HL-60/S4 treated with phorbol 12-myristate 13-acetate at 8.2 ng/mL for 4 days and 3 days (cell line): Measurements from ENCODE around the gene ZNF514.
"Not testable (repeated sequence)": the region's sequence is repeated elsewhere in the genome, so short reads cannot be mapped to it uniquely, and the experiment has no call there.

Source experiments
- in situ Hi-C: fragments of 300-500 bp; cut with MboI; formaldehyde crosslinking; loops from 2 replicates; pipeline ENCODE4 v1.15.0; 2022; ENCODE audit warnings: low sequenced_read_pairs

ZNF514 gene

DNA sequence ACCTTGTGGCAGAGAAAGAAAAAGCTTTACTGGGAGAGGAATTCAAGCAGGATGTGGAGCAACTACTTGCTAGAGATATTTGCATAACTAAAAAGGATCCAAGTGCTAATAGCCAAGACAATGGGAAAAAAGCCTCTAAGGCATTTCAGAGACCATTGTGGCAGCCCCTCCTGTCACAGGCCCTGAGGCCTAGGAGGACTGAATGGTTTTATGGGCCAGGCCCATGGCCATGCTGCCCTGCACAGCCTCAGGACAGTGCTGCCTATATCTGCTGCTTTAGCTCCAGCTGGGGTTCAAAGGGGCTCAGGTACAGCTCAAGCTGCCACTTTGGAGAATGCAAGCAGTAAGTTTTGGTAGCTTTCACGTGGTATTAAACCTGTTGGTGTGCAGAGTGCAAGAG is 20.9 kb downstream of the ZNF514 start:
- in situ Hi-C loops = no loop called here

DNA sequence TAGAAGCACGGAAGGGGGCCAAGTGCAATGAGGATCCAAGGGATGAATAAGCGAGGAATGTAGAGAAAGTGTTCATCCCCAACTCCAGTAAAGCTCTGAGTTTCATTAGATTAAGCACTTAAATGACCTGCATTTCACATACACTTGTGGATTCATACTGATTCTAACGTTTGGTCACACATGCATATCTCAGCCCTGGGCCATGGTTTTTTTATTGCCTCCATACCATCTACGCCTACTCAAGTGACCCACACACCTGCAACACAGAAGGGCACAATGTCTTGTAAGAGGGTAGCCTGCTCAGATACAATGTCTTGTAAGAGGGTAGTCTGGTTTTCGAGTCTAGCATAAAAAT is 37.5 kb downstream of the ZNF514 start:
- in situ Hi-C loops = no loop called here

DNA sequence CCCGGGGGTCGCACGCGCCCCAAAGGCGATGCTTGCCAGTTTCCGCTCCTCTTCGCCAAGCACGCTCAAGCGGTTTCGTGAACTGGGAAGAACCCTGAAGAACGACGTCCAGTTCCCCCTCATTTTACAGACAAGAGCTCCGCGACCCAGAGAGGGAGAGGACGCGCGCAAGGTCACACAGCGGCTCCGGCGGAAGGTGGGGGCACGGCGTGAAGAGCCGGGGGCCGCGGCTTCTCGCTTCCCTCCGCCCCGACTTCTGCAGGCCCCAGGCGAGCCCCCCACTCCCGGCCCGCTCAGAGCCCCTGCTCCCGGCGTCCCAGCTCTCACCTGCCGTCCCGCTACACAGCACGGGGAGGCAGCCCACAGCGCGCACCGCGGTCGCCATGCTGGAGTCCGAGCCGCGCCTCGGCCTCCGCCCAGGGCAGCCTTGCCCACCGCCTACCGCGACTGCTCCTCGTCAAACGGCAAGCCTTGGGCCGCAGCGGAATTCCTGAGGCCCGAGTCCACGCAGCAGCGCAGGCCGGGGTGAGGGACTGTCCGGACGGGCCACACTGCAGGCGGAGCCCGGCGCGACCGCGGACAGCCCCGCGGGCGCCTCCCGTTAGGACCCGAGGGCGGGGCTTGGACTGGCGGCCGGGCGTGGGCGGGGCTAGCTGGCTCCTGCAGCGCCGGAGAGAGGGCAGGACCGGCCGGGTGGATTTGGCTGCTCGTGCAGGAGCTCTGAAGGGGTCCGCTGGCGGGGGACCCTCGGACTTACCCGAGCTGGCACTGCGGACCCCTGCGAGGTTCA is 38.0 kb downstream of the ZNF514 start, which contains the start of gene MRPS5:
TSS of gene MRPS5 (minus strand) at position 402 of the 790 bp plus-strand sequence. CDS start at position 385, 17 bp downstream.
- in situ Hi-C loops = no loop called here

DNA sequence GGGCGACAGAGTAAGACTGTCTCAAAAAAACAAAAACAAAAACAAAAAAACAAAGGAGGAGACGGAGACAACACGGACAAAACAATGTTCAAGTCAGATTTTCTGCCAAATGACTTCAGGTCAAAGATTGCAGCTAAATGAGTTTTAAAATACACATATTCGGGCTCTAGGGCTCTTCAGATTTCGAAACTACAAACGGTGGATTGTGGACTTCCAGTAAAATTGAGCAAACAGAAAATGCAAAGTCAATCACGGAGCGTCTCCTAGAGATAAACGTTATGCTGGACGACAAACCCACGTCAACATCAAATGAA is 38.6 kb downstream of the ZNF514 start:
- in situ Hi-C loops = no loop called here

DNA sequence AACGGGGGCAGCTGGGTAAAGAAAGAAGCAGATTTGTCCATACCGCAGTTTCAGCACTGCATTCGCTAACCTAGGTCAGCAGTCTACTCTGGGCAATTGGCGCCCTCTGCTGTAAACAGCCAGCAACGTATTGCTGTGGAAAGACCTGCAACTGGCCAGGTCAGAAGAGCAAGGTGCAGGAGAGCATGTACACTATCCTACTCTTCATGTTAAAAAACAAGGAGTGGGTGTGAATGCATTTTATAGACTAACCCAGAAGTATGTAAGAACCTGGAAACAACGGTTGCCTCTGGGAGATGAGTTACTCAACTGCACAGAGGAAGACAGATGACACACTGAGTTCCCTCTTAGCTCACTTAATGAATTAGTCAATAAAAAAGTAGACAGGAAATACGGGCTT is 44.2 kb downstream of the ZNF514 start:
- in situ Hi-C loops = no loop called here

DNA sequence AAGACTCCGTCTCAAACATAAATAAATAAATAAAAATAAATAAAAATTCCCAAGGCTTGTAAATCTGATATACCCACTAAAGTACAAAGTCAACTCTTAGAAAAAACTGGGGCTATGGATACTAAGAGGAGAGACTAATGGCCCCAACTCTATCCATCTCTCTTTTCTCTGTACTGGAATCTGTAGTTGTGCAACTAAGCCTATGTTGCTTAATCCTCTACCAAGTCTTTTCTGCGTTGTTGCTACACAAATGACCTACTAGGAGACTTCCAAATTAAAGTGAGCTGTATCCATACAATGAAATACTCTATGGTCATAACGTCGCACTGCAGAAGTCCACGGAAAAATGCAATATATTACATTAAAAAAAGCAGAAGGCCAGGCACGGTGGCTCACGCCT is 46.2 kb downstream of the ZNF514 start:
- in situ Hi-C loops = no loop called here

GRCh38 chr2:95110395-95110794 is 49.3 kb downstream of the ZNF514 start:
- in situ Hi-C loops = no loop called here

DNA sequence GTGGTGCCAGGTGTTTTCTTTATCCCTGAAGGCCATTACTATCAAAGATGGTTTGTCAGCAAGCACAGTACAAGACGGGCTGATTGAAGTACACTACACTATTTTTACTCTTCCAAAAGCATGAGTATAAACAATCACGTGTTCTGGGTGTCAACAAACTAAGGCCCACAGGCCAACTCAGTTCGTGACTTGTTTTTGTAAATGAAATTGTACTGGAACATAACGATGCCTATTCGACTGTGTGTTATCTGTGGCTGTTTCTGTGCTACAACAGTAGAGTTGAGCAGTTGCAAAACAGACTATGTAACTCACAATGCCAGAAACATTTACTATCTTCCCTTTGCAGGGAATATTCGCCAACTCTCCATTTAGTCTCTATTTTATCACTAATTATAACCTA is 50.4 kb downstream of the ZNF514 start:
- in situ Hi-C loops = no loop called here

DNA sequence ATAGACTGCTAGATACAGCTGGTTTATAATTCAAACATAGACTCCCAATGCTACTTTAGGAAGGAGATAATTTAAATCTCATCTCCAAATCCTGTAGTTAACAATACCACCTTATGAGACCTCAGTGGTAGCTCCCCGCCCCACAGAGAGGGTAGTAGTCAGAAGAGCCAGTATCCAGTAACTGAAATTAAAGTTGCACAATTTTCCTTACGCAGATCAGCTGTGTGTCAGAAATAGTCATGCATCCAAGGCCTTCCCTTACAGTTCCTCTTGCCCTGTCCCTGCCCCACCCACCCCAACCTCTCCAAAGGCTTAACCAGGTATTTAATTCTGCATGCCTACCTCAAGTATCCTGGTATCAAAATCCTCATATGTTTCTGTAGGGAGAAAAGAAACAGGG is 53.6 kb downstream of the ZNF514 start:
- in situ Hi-C loops = no loop called here

DNA sequence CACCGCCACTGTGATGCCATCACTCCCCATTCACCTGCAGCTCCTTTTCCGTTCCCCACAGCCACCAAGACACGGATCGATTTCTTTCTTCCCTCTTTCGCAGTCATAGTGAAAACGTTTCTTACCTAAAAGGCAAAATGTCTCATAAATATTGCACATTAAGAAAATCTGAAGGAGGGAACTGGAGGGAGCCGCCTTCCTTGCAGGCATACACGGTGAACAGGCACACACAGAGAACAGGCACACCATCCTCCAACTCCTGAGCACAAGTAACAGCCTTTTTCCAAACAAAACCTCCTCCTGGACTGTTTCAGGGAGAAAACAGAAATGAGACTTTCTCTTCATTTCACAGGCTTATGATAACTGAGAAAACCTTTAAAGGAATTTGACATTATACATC is 55.0 kb downstream of the ZNF514 start:
- in situ Hi-C loops = no loop called here

GRCh38 chr2:95099910-95100309 is 59.7 kb downstream of the ZNF514 start:
- in situ Hi-C loops = no loop called here

GRCh38 chr2:95098273-95098672 is 61.4 kb downstream of the ZNF514 start:
- in situ Hi-C loops = not testable (repeated sequence)
